Myocyte (in vitro differentiated cells): ENCODE results near the gene FAM83F. TPM values are rescaled to one million over a fixed set of nuclear protein-coding genes. Genes with fewer than 3 reads are reported as not detected.
A peak's percentile ranks its signal among the peaks of the same experiment; 100 is the strongest.

Source experiments
- DNase-seq: peaks from one replicate; pipeline ENCODE4 v3.0.0-alpha.2; 2012; ENCODE audit warnings: low read depth
- total RNA-seq: library from RNA; depleted of rRNA; stranded (reverse); fragments of >200 nt; gene quantifications from 2 replicates; pipeline ENCODE4 v1.2.3, GENCODE V29; 2014

The FAM83F gene
- total RNA-seq, 1 donor from 2014 or later = not detected

- no peak for DNase-seq
These were observed 61.4 kb downstream of the FAM83F start for GRCh38 chr22:40056154-40056553.

GRCh38 chr22:40056559-40056958 is 61.8 kb downstream of the FAM83F start:
- no peak for DNase-seq

GRCh38 chr22:40057652-40058051 is 62.9 kb downstream of the FAM83F start:
- DNase-seq = no peak

GRCh38 chr22:40058265-40058664 is 63.5 kb downstream of the FAM83F start:
- DNase-seq = no peak

GRCh38 chr22:40065981-40066380 is 71.2 kb downstream of the FAM83F start:
- DNase-seq = no peak

GRCh38 chr22:40067639-40068038 is 72.9 kb downstream of the FAM83F start:
- no peak for DNase-seq

- DNase-seq = peak; percentile 12
These were observed 75.9 kb downstream of the FAM83F start for GRCh38 chr22:40070701-40071100.

- DNase-seq = no peak
These were observed 77.0 kb downstream of the FAM83F start for GRCh38 chr22:40071720-40072119.

GRCh38 chr22:40076702-40077645 is 82.2 kb downstream of the FAM83F start:
- no peak for DNase-seq

- DNase-seq = no peak
These were observed 82.9 kb downstream of the FAM83F start for GRCh38 chr22:40077646-40078016.

GRCh38 chr22:40081662-40082061 is 86.9 kb downstream of the FAM83F start:
- no peak for DNase-seq

GRCh38 chr22:40082184-40082583 is 87.4 kb downstream of the FAM83F start:
- DNase-seq = no peak

- no peak for DNase-seq
These were observed 89.0 kb downstream of the FAM83F start for GRCh38 chr22:40083794-40084193.

- DNase-seq = no peak
These were observed 89.5 kb downstream of the FAM83F start for GRCh38 chr22:40084246-40084645.

- no peak for DNase-seq
These were observed 94.1 kb downstream of the FAM83F start for GRCh38 chr22:40088818-40089217.

Other genes with a start within 250 kb of the FAM83F start
- not detected in 2 replicates for gene ENTHD1, start 101.2 kb upstream of the FAM83F start, total RNA-seq
- gene GRAP2, start 93.9 kb upstream of the FAM83F start, total RNA-seq = not detected in 2 replicates
- gene TMA7B, start 34.6 kb upstream of the FAM83F start, total RNA-seq = not detected in 2 replicates
- 27.4 and 34.7 TPM in 2 replicates for gene TNRC6B, start 183.0 kb downstream of the FAM83F start, total RNA-seq